ENCODE results near the gene GALR2.

GRCh38 chr17:76125922-76126321, 51.3 kb downstream of the GALR2 start:
- TF ChIP-seq, protein P1, sequence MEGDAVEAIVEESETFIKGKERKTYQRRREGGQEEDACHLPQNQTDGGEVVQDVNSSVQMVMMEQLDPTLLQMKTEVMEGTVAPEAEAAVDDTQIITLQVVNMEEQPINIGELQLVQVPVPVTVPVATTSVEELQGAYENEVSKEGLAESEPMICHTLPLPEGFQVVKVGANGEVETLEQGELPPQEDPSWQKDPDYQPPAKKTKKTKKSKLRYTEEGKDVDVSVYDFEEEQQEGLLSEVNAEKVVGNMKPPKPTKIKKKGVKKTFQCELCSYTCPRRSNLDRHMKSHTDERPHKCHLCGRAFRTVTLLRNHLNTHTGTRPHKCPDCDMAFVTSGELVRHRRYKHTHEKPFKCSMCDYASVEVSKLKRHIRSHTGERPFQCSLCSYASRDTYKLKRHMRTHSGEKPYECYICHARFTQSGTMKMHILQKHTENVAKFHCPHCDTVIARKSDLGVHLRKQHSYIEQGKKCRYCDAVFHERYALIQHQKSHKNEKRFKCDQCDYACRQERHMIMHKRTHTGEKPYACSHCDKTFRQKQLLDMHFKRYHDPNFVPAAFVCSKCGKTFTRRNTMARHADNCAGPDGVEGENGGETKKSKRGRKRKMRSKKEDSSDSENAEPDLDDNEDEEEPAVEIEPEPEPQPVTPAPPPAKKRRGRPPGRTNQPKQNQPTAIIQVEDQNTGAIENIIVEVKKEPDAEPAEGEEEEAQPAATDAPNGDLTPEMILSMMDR (IDR thresholded peaks at IDR 0.05), result no peak
- TF ChIP-seq POLR2AphosphoS5 (IDR thresholded peaks at IDR 0.05), result no peak
- TF ChIP-seq POLR2A (IDR thresholded peaks at IDR 0.05), result no peak
